Germinal center (tissue), 1 donor: ENCODE data around the gene EFNA1.
"Not testable (repeated sequence)": the region's sequence is repeated elsewhere in the genome, so short reads cannot be mapped to it uniquely, and the experiment has no call there.

ENCODE experiments used
- DNase-seq: peaks from one replicate; pipeline ENCODE4 v3.0.0; 2012; ENCODE audit warnings: mixed read lengths, low spot score

EFNA1 gene

GRCh38 chr1:155145491-155145890 is 17.8 kb downstream of the EFNA1 start:
- DNase-seq, result no peak

- not testable (repeated sequence) for DNase-seq
These were observed 28.4 kb downstream of the EFNA1 start for GRCh38 chr1:155155996-155156643.

- DNase-seq, result no peak
These were observed 31.3 kb downstream of the EFNA1 start for GRCh38 chr1:155158991-155159390.

GRCh38 chr1:155160128-155160527 is 32.5 kb downstream of the EFNA1 start:
- no peak for DNase-seq

GRCh38 chr1:155162631-155163030 is 35.0 kb downstream of the EFNA1 start:
- not testable (repeated sequence) for DNase-seq

GRCh38 chr1:155163785-155164184 is 36.1 kb downstream of the EFNA1 start:
- DNase-seq, result not testable (repeated sequence)

- DNase-seq, result not testable (repeated sequence)
These were observed 36.9 kb downstream of the EFNA1 start for GRCh38 chr1:155164625-155165024.

- no peak for DNase-seq
These were observed 38.4 kb downstream of the EFNA1 start for GRCh38 chr1:155166051-155166470.

- DNase-seq, result peak; percentile 34
These were observed 38.9 kb downstream of the EFNA1 start for GRCh38 chr1:155166471-155167165.

- DNase-seq, result peak; percentile 87
These were observed 39.8 kb downstream of the EFNA1 start for GRCh38 chr1:155167166-155168104.

GRCh38 chr1:155168105-155168445 is 40.4 kb downstream of the EFNA1 start:
- DNase-seq, result not testable (repeated sequence)

- no peak for DNase-seq
These were observed 41.0 kb downstream of the EFNA1 start for GRCh38 chr1:155168456-155169210.

- no peak for DNase-seq
These were observed 41.9 kb downstream of the EFNA1 start for GRCh38 chr1:155169541-155169940.

GRCh38 chr1:155170101-155170785 is 42.6 kb downstream of the EFNA1 start:
- DNase-seq, result peak; percentile 0

GRCh38 chr1:155170806-155171205 is 43.1 kb downstream of the EFNA1 start:
- no peak for DNase-seq

GRCh38 chr1:155171836-155172731 is 44.4 kb downstream of the EFNA1 start:
- peak; percentile 0 for DNase-seq

GRCh38 chr1:155172732-155173477 is 45.2 kb downstream of the EFNA1 start, which contains the start of gene KRTCAP2:
KRTCAP2 (minus strand) TSS chr1:155173304; CDS start chr1:155173224, 80 bp downstream.
- peak; percentile 97 for DNase-seq

- DNase-seq, result peak; percentile 73
These were observed 46.0 kb downstream of the EFNA1 start, which contains the start of gene TRIM46 for GRCh38 chr1:155173478-155174323. TRIM46 (plus strand) TSS chr1:155173849; CDS start chr1:155173967, 118 bp downstream.
